Measurements from ENCODE around the gene SLC20A1.

Gene SLC20A1

DNA sequence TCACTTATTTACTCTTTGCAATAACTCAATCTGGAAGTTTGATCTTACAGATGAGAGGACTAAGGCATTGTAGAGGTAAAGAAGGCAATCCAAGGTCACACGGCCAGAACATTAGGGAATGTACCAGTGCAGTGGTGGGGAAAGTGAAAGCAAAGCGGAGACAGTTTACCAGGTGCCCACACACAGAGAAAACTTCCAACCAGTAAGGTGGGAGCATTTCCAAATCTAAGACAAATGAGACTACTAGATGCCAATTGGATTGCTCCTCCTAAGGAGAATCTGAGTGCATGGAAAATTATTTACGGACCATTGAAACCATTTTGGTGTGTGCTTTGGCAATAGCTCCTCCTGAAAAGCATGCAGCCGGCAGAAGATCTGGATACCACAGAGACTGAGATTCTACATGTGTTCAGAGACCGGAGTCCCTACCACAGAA lies 34.9 kb downstream of the SLC20A1 start:
- TF ChIP-seq, protein P1, sequence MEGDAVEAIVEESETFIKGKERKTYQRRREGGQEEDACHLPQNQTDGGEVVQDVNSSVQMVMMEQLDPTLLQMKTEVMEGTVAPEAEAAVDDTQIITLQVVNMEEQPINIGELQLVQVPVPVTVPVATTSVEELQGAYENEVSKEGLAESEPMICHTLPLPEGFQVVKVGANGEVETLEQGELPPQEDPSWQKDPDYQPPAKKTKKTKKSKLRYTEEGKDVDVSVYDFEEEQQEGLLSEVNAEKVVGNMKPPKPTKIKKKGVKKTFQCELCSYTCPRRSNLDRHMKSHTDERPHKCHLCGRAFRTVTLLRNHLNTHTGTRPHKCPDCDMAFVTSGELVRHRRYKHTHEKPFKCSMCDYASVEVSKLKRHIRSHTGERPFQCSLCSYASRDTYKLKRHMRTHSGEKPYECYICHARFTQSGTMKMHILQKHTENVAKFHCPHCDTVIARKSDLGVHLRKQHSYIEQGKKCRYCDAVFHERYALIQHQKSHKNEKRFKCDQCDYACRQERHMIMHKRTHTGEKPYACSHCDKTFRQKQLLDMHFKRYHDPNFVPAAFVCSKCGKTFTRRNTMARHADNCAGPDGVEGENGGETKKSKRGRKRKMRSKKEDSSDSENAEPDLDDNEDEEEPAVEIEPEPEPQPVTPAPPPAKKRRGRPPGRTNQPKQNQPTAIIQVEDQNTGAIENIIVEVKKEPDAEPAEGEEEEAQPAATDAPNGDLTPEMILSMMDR (IDR thresholded peaks at IDR 0.05; ENCODE audit: low read depth, low read length): no peak
- H3K4me3 ChIP-seq (replicated peaks in 1 of 2; ENCODE audit: low read depth in 2 of 2, low read length in 2 of 2): no peak overlapping the region
- DNase-seq (ENCODE audit: low read depth in 2 of 2): no peak

DNA sequence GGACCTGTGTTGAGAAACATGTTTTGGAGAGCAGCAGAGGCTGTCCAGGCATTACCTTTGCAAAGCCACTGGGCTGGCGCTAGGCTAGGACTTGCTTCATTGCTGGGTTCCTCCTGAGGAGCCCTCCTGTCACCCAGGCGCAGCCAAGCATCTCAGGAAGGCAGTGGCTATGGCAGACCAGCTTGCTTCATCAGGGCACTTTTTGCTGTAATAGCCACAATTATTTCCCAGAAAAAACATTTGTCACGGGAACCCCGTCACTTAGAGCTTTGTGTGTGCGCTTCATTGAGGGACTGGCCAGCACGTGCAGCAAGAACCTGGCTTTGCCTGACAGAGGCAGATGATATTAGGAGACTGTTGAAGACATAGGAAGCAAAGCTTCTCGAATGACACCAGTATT lies 36.4 kb downstream of the SLC20A1 start:
- no peak overlapping the region for H3K4me3 ChIP-seq (replicated peaks in 1 of 2; ENCODE audit: low read depth in 2 of 2, low read length in 2 of 2)
- TF ChIP-seq, protein P1 (IDR thresholded peaks at IDR 0.05; ENCODE audit: low read depth, low read length): no peak
- no peak for DNase-seq (ENCODE audit: low read depth in 2 of 2)

DNA sequence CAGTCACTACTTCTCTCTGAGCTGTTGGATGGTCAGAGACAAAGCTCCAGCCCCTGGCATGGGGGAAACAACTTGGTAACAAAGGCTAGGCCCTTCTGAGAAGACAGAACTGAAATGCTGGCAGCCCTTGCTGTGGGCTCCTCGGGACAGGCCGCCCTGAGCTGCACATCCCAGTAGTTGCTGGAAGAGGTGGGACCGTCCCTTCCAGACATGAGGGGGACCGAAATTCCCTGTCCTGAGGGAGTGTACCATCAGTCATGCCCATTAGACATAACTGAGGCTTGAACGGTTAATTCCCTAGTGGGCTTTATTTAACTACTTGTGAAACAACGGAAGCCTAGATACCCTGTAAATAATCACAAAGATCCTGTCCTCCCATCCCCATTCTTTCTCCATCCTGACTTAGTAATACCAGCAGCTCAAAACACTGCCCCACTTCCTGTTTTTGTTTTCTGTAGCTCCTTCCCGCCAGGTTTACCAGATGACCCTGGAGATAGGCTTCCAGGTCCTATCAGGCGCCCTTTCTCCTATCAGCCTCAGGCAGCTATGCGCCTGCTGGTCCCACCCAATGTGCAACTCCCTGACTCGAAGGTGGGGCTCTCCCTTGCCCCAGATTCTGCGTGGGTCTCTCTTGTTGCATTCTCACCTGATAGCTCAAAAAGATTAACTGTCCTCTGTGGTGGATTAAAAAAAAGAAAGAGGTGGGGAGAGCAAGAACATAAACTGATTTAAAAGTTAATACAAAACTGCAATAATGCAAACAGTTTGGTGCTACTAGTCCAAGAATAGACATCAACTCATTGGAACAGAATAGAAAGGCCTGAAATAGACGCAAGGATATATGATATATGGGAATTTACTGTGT lies 38.0 kb downstream of the SLC20A1 start:
- TF ChIP-seq, protein P1 (IDR thresholded peaks at IDR 0.05; ENCODE audit: low read depth, low read length): no peak
- H3K4me3 ChIP-seq (replicated peaks in 1 of 2; ENCODE audit: low read depth in 2 of 2, low read length in 2 of 2): no peak overlapping the region
- no peak for DNase-seq (ENCODE audit: low read depth in 2 of 2)

DNA sequence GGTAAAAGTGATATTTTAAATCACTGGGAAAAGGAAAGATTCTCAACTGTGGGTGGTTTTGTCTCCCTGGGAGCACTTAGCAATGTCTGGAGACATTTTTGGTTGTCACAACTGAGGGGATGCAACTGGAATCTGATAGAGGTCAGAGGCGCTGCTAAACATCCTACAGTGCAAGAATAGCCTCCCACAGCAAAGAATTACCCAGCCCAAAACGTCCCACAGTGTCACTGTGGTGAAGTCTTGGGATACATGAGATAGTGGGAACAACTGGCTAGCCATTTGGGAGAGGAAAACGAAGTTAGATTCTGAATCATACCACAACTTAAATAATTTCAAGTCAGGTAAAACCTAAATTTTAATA lies 38.7 kb downstream of the SLC20A1 start:
- TF ChIP-seq, protein P1 (IDR thresholded peaks at IDR 0.05; ENCODE audit: low read depth, low read length): no peak
- no peak overlapping the region for H3K4me3 ChIP-seq (replicated peaks in 1 of 2; ENCODE audit: low read depth in 2 of 2, low read length in 2 of 2)
- no peak for DNase-seq (ENCODE audit: low read depth in 2 of 2)

DNA sequence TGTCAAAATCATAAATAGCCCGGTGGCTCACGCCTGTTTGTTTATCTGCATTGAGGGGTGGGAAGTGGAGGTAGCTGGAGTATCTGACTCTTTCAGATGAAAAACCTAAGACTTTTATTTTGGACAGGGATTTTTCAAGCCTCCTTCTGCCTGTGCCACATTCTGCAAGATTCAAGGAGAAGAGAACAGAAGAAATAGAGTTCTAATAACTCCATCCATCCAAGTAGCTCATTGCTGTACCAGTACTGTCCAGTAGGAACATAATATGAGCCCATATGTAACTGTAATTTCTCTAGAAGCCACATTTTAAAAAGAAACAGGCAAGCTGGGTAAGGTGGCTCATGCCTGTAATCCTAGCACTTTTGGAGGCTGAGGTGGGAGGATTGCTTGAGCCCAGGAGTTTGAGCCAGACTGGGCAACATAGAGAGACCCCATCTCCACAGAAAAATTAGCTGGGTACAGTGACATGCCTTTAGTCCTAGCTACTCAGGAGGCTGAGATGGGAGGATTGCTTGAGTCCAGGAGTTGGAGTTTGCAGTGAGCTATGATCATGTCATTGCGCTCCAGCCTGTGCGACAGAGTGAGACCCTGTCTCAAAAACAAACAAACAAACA lies 39.6 kb downstream of the SLC20A1 start:
- H3K4me3 ChIP-seq (replicated peaks in 1 of 2; ENCODE audit: low read depth in 2 of 2, low read length in 2 of 2): no peak overlapping the region
- TF ChIP-seq, protein P1 (IDR thresholded peaks at IDR 0.05; ENCODE audit: low read depth, low read length): peak; percentile 15
- no peak for DNase-seq (ENCODE audit: low read depth in 2 of 2)

DNA sequence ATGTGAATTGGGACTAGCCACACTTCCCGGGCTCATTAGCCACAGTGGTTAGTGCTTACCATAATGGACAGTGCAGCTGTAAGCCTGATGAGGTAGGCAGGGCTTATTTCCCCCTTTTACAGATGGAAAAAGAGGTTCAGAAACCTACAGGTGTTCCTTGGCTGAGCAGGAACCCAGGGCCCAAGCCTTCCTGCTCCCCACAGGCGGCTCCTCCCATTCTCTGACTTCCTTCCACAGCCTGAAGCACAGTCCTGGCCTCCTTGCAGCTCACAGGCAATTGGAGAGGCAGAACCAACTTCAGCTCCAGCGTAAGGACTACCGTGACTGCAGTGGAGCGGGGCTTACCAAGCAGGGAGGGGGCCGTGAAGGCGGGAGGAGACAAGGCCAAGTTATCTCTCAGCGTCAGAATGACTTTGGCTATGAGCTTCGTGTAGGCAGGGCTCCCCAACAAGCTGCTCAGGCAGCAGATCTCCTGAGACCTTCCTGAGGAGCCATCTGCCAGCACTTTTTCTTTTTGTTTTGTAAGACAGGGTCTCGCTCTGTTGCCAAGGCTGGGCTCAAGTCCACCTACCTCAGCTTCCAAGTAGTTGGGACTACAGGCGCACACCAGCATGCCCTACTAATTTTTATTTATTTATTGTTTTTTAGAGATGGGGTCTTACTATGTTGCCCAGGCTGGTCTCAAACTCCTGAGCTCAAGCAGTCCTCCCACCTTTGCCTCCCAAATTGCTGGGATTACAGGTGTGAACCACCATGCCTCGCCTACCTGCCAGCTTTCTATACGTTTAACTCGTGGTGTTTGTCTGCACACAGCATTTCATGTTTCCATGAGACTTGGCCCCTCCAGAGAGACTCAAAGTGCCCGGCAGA lies 40.8 kb downstream of the SLC20A1 start:
- H3K4me3 ChIP-seq (replicated peaks in 1 of 2; ENCODE audit: low read depth in 2 of 2, low read length in 2 of 2): no peak overlapping the region
- DNase-seq (ENCODE audit: low read depth in 2 of 2): no peak
- TF ChIP-seq, protein P1 (IDR thresholded peaks at IDR 0.05; ENCODE audit: low read depth, low read length): no peak

Measured in cardiac fibroblast (primary cell).